HepG2 (cell line): ENCODE data around the gene SLC43A3. TPM values are rescaled to one million over a fixed set of nuclear protein-coding genes. Genes with fewer than 3 reads are reported as not detected.
A peak's percentile ranks its signal among the peaks of the same experiment; 100 is the strongest.

Source experiments
- ARNTL ChIP-seq: sonication (generic); formaldehyde crosslinking; IDR thresholded peaks from 2 replicates; pipeline ENCODE4 v1.4.0; 2020; ENCODE audit warnings: mild to moderate bottlenecking, missing genetic modification reagents
- KDM2A ChIP-seq: sonication (generic); formaldehyde crosslinking; IDR thresholded peaks from 2 replicates; pipeline ENCODE4 v1.4.0; 2020; ENCODE audit warnings: low read depth, missing genetic modification reagents, borderline replicate concordance
- KDM6A ChIP-seq: IDR thresholded peaks from 2 replicates; pipeline ENCODE4 v1.6.1; 2016; ENCODE audit warnings: low read depth
- NFYB ChIP-seq: sonication (generic); formaldehyde crosslinking; IDR thresholded peaks from 2 replicates; pipeline ENCODE4 v1.4.0; 2020; ENCODE audit warnings: missing genetic modification reagents
- RBM39 ChIP-seq: fragments of 200-400 bp; formaldehyde crosslinking; IDR thresholded peaks from one replicate; pipeline ENCODE4 v1.6.1; 2018; ENCODE audit warnings: antibody characterized with exemption, mild to moderate bottlenecking, low read depth, low read length; ENCODE audit not compliant: poor library complexity, severe bottlenecking
- RCOR2 ChIP-seq: IDR thresholded peaks from 2 replicates; pipeline ENCODE4 v1.6.1; 2016; ENCODE audit warnings: missing biosample characterization, missing genetic modification reagents
- ZFY ChIP-seq: sonication (generic); formaldehyde crosslinking; IDR thresholded peaks from 2 replicates; pipeline ENCODE4 v1.4.0; 2020; ENCODE audit warnings: missing genetic modification reagents
- ZNF207 ChIP-seq: fragments of 450-650 bp; IDR thresholded peaks from 2 replicates; pipeline ENCODE4 v1.6.1; 2016; ENCODE audit warnings: antibody characterized with exemption, borderline replicate concordance
- ZNF260 ChIP-seq: sonication (generic); formaldehyde crosslinking; IDR thresholded peaks from 2 replicates; pipeline ENCODE4 v1.4.0; 2020; ENCODE audit warnings: missing genetic modification reagents, low read depth, mild to moderate bottlenecking, borderline replicate concordance
- ZNF317 ChIP-seq: sonication (generic); formaldehyde crosslinking; IDR thresholded peaks from 2 replicates; pipeline ENCODE4 v1.5.0; 2020; ENCODE audit warnings: mild to moderate bottlenecking, missing genetic modification reagents
- polyA plus RNA-seq, 8 experiments: library from polyadenylated mRNA; depleted of rRNA in 3 of 8; stranded (reverse) in 7 of 8; unstranded in 1 of 8; fragments of >200 nt; fragmentation: Illumina TruSeq in 4 of 8; extraction: Trizol in 4 of 8; gene quantifications; 2 replicates each; pipeline versions ENCODE4 v1.2.1 to v1.2.3, GENCODE V29; 2011 to 2016; ENCODE audit warnings: low read depth in 4 of 8, missing spikeins in 1 of 8, mixed read lengths in 1 of 8; ENCODE audit not compliant: insufficient read depth in 1 of 8
- total RNA-seq, 5 experiments: library from RNA; depleted of rRNA; stranded (reverse); fragments of >200 nt; fragmentation: Illumina TruSeq; extraction: Trizol; gene quantifications; 2 replicates each; pipeline ENCODE4 v1.2.3, GENCODE V29; 2016; ENCODE audit warnings: low read depth in 1 of 5
- TF ChIP-seq, protein P1 (sequence below): sonication (generic); formaldehyde crosslinking; IDR thresholded peaks from 2 replicates; pipeline ENCODE4 v1.4.0; 2020; ENCODE audit warnings: low read depth, missing genetic modification reagents
- TF ChIP-seq, protein P2 (sequence below): sonication (generic); formaldehyde crosslinking; IDR thresholded peaks from 2 replicates; pipeline ENCODE4 v1.4.0; 2020; ENCODE audit warnings: missing genetic modification reagents
- TF ChIP-seq, protein P3 (sequence below): sonication (generic); formaldehyde crosslinking; IDR thresholded peaks from 2 replicates; pipeline ENCODE4 v1.5.0; 2020; ENCODE audit warnings: mild to moderate bottlenecking, missing genetic modification reagents, moderate library complexity
- TF ChIP-seq, protein P4 (sequence below): fragments of 450-650 bp; IDR thresholded peaks from 2 replicates; pipeline ENCODE4 v1.6.1; 2016
- TF ChIP-seq, protein P5 (sequence below): sonication (generic); formaldehyde crosslinking; IDR thresholded peaks from 2 replicates; pipeline ENCODE4 v1.5.0; 2020; ENCODE audit warnings: missing genetic modification reagents, mild to moderate bottlenecking, borderline replicate concordance
- TF ChIP-seq, protein P6 (sequence below): IDR thresholded peaks from 2 replicates; pipeline ENCODE4 v1.6.1; 2016; ENCODE audit warnings: low read depth

SLC43A3 gene
- total and polyA plus RNA-seq, 2 of the 13 experiments (the other 11 are each of a cell fraction or from before 2014, with no cell fraction given): 2.6 TPM; not detected in 1

DNA sequence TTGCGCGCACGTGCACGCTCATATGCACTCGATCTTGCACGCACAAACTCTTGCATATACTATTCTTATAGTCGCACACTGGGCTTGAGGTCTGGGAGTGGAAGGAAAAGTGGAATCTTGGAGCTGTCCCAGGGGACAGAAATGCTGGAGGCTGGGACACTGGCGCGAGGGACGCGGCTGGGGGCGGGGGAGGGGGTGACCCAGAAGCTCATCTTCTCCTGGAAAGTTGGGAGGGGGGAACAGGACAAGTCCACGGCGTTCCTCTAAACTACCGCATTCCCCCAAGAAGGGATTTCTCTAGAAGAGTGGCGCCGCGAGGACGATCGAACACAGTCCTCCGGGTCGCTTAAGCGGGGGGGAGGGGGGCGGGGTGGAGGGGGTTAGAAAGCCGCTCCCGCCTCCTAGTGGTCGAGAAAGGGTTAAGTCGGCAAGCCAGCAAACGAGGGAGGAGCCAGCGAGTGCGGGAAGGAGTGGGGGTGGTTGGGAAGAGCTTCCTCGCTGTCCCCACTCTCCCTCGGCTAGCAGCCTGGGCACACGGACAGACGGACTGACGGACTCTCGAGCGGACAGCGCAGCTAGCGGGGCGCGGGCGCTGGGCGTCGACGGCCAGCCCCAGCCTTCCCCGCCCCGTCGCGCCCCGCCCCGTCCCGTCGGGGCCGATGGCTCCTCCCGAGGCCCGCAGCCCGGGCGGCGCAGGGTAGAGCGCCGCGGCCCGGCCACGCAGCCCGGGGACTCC, 33.3 kb upstream of the SLC43A3 start, which contains the start of gene RTN4RL2 (continued):
- TF ChIP-seq RBM39: no peak
- TF ChIP-seq NFYB: no peak
- TF ChIP-seq KDM6A (CRISPR knock-in tag): no peak
- no peak for TF ChIP-seq ZNF260 (CRISPR knock-in tag)
- TF ChIP-seq ZNF317: no peak
- TF ChIP-seq KDM2A: peak; percentile 34; the same call in 1 of the 2 replicates
- TF ChIP-seq, protein P1, sequence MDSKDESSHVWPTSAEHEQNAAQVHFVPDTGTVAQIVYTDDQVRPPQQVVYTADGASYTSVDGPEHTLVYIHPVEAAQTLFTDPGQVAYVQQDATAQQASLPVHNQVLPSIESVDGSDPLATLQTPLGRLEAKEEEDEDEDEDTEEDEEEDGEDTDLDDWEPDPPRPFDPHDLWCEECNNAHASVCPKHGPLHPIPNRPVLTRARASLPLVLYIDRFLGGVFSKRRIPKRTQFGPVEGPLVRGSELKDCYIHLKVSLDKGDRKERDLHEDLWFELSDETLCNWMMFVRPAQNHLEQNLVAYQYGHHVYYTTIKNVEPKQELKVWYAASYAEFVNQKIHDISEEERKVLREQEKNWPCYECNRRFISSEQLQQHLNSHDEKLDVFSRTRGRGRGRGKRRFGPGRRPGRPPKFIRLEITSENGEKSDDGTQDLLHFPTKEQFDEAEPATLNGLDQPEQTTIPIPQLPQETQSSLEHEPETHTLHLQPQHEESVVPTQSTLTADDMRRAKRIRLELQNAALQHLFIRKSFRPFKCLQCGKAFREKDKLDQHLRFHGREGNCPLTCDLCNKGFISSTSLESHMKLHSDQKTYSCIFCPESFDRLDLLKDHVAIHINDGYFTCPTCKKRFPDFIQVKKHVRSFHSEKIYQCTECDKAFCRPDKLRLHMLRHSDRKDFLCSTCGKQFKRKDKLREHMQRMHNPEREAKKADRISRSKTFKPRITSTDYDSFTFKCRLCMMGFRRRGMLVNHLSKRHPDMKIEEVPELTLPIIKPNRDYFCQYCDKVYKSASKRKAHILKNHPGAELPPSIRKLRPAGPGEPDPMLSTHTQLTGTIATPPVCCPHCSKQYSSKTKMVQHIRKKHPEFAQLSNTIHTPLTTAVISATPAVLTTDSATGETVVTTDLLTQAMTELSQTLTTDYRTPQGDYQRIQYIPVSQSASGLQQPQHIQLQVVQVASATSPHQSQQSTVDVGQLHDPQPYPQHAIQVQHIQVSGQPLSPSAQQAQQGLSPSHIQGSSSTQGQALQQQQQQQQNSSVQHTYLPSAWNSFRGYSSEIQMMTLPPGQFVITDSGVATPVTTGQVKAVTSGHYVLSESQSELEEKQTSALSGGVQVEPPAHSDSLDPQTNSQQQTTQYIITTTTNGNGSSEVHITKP (CRISPR knock-in tag): 0 out of 2 replicates have a peak, but pooled peaks have one; percentile 34
- TF ChIP-seq, protein P2, sequence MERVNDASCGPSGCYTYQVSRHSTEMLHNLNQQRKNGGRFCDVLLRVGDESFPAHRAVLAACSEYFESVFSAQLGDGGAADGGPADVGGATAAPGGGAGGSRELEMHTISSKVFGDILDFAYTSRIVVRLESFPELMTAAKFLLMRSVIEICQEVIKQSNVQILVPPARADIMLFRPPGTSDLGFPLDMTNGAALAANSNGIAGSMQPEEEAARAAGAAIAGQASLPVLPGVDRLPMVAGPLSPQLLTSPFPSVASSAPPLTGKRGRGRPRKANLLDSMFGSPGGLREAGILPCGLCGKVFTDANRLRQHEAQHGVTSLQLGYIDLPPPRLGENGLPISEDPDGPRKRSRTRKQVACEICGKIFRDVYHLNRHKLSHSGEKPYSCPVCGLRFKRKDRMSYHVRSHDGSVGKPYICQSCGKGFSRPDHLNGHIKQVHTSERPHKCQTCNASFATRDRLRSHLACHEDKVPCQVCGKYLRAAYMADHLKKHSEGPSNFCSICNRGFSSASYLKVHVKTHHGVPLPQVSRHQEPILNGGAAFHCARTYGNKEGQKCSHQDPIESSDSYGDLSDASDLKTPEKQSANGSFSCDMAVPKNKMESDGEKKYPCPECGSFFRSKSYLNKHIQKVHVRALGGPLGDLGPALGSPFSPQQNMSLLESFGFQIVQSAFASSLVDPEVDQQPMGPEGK: peak; percentile 46; the same call in 1 of the 2 replicates
- TF ChIP-seq, protein P3, sequence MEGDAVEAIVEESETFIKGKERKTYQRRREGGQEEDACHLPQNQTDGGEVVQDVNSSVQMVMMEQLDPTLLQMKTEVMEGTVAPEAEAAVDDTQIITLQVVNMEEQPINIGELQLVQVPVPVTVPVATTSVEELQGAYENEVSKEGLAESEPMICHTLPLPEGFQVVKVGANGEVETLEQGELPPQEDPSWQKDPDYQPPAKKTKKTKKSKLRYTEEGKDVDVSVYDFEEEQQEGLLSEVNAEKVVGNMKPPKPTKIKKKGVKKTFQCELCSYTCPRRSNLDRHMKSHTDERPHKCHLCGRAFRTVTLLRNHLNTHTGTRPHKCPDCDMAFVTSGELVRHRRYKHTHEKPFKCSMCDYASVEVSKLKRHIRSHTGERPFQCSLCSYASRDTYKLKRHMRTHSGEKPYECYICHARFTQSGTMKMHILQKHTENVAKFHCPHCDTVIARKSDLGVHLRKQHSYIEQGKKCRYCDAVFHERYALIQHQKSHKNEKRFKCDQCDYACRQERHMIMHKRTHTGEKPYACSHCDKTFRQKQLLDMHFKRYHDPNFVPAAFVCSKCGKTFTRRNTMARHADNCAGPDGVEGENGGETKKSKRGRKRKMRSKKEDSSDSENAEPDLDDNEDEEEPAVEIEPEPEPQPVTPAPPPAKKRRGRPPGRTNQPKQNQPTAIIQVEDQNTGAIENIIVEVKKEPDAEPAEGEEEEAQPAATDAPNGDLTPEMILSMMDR (CRISPR knock-in tag): peak; percentile 43
- TF ChIP-seq, protein P4, sequence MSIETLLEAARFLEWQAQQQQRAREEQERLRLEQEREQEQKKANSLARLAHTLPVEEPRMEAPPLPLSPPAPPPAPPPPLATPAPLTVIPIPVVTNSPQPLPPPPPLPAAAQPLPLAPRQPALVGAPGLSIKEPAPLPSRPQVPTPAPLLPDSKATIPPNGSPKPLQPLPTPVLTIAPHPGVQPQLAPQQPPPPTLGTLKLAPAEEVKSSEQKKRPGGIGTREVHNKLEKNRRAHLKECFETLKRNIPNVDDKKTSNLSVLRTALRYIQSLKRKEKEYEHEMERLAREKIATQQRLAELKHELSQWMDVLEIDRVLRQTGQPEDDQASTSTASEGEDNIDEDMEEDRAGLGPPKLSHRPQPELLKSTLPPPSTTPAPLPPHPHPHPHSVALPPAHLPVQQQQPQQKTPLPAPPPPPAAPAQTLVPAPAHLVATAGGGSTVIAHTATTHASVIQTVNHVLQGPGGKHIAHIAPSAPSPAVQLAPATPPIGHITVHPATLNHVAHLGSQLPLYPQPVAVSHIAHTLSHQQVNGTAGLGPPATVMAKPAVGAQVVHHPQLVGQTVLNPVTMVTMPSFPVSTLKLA: 0 out of 2 replicates have a peak, but pooled peaks have one; percentile 18
- TF ChIP-seq RCOR2 (CRISPR knock-in tag): no peak
- TF ChIP-seq ARNTL (CRISPR knock-in tag): 0 out of 2 replicates have a peak, but pooled peaks have one; percentile 7
- TF ChIP-seq, protein P5, sequence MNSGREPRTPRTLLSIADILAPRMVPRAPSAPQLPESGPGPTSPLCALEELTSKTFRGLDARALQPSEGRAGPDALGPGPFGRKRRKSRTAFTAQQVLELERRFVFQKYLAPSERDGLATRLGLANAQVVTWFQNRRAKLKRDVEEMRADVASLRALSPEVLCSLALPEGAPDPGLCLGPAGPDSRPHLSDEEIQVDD (CRISPR knock-in tag): 0 out of 2 replicates have a peak, but pooled peaks have one; percentile 41
- TF ChIP-seq ZFY: peak; percentile 29; the same call in 1 of the 2 replicates
- TF ChIP-seq, protein P6, sequence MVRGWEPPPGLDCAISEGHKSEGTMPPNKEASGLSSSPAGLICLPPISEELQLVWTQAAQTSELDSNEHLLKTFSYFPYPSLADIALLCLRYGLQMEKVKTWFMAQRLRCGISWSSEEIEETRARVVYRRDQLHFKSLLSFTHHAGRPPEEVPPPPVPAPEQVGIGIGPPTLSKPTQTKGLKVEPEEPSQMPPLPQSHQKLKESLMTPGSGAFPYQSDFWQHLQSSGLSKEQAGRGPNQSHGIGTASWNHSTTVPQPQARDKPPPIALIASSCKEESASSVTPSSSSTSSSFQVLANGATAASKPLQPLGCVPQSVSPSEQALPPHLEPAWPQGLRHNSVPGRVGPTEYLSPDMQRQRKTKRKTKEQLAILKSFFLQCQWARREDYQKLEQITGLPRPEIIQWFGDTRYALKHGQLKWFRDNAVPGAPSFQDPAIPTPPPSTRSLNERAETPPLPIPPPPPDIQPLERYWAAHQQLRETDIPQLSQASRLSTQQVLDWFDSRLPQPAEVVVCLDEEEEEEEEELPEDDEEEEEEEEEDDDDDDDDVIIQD (CRISPR knock-in tag): no peak
- no peak for TF ChIP-seq ZNF207
